IMR-90 (cell line): ENCODE data around the gene EIF3K. TPM values are rescaled to one million over a fixed set of nuclear protein-coding genes. Genes with fewer than 3 reads are reported as not detected.

Experiments used
- ATAC-seq: fragments of 200-7000 bp; cut with Tn5 transposase; 2 replicates; pipeline ENCODE4 v1.9.1; 2020; ENCODE audit warnings: low read depth, mild to moderate bottlenecking, moderate library complexity
- BruUV-seq: library from RNA; stranded (reverse); fragments of 400-500 nt; replicated peaks from 2 replicates; lab custom pipeline; 2021; lab: Mats Ljungman, UMichigan
- CTCF ChIA-PET: fragments of 300-600 bp; formaldehyde crosslinking; extraction: SDS; loops from one replicate; lab custom pipeline; 2021; ENCODE audit warnings: antibody characterized with exemption; lab: Yijun Ruan, JAX
- POLR2A ChIA-PET: fragments of 300-600 bp; sonication (Branson Sonifier 250); formaldehyde crosslinking; loops from one replicate; lab custom pipeline; 2022; ENCODE audit warnings: antibody characterized with exemption; ENCODE audit not compliant: unreplicated experiment; lab: Charles Lee
- DNase-seq: peaks from one replicate; pipeline ENCODE4 v3.0.0; 2013
- H2AFZ ChIP-seq: replicated peaks from 2 replicates; pipeline ENCODE3; 2013; ENCODE audit warnings: low read length, mild to moderate bottlenecking; ENCODE audit not compliant: poor library complexity
- H2AK5ac ChIP-seq: 2 replicates; pipeline ENCODE4 v1.6.1; 2013; ENCODE audit warnings: low read depth, low read length, inconsistent platforms
- H2AK9ac ChIP-seq: replicated peaks from 2 replicates; pipeline ENCODE3; 2013; ENCODE audit warnings: mild to moderate bottlenecking, low read depth, low read length, moderate library complexity; ENCODE audit not compliant: poor library complexity
- H2BK120ac ChIP-seq: 2 replicates; pipeline ENCODE4 v1.6.1; 2013; ENCODE audit warnings: low read depth, low read length, inconsistent platforms
- H2BK15ac ChIP-seq: 3 replicates; pipeline ENCODE4 v1.6.1; 2013; ENCODE audit warnings: low read depth, low read length, inconsistent platforms
- H2BK20ac ChIP-seq: 2 replicates; pipeline ENCODE4 v1.6.1; 2013; ENCODE audit warnings: low read depth, mild to moderate bottlenecking, inconsistent platforms, low read length, moderate library complexity
- H2BK5ac ChIP-seq: 2 replicates; pipeline ENCODE4 v1.6.1; 2013; ENCODE audit warnings: mild to moderate bottlenecking, low read depth, low read length, inconsistent platforms; ENCODE audit not compliant: poor library complexity, severe bottlenecking
- H3K14ac ChIP-seq: replicated peaks from 2 replicates; pipeline ENCODE4 v1.6.1; 2013; ENCODE audit warnings: low read depth, low read length, inconsistent platforms
- H3K18ac ChIP-seq: 2 replicates; pipeline ENCODE4 v1.6.1; 2013; ENCODE audit warnings: low read depth, low read length, control low read depth
- H3K23ac ChIP-seq: 2 replicates; pipeline ENCODE4 v1.6.1; 2013; ENCODE audit warnings: low read depth, low read length, inconsistent platforms
- H3K27ac ChIP-seq: 2 replicates; pipeline ENCODE4 v1.5.1; 2013; ENCODE audit warnings: mild to moderate bottlenecking, control low read depth, low read length; ENCODE audit not compliant: insufficient read depth
- H3K27me3 ChIP-seq: 2 replicates; pipeline ENCODE4 v1.6.1; 2013; ENCODE audit warnings: low read length; ENCODE audit not compliant: control insufficient read depth, insufficient read depth
- H3K36me3 ChIP-seq: 2 replicates; pipeline ENCODE4 v1.6.1; 2013; ENCODE audit warnings: low read length, mixed read lengths; ENCODE audit not compliant: control insufficient read depth, insufficient read depth
- H3K4ac ChIP-seq: 2 replicates; pipeline ENCODE4 v1.6.1; 2013; ENCODE audit warnings: low read depth, low read length, inconsistent platforms
- H3K4me1 ChIP-seq: 2 replicates; pipeline ENCODE4 v1.6.1; 2013; ENCODE audit warnings: low read length, mixed read lengths; ENCODE audit not compliant: control insufficient read depth, insufficient read depth
- H3K4me2 ChIP-seq: 2 replicates; pipeline ENCODE4 v1.6.1; 2013; ENCODE audit warnings: low read depth, mild to moderate bottlenecking, control low read depth, low read length, moderate library complexity
- H3K4me3 ChIP-seq: 2 replicates; pipeline ENCODE4 v1.5.1; 2013; ENCODE audit warnings: low read depth, mild to moderate bottlenecking, control low read depth, low read length, moderate library complexity; ENCODE audit not compliant: insufficient read depth
- H3K56ac ChIP-seq: 2 replicates; pipeline ENCODE4 v1.6.1; 2013; ENCODE audit warnings: low read length, inconsistent platforms; ENCODE audit not compliant: insufficient read depth; ENCODE audit errors: extremely low read depth
- H3K79me1 ChIP-seq, 2 experiments: 2 replicates each; pipeline ENCODE4 v1.6.1; 2013; ENCODE audit warnings: low read length in 2 of 2, inconsistent platforms in 1 of 2, low read depth in 1 of 2
- H3K9ac ChIP-seq: 2 replicates; pipeline ENCODE4 v1.6.1; 2013; ENCODE audit warnings: low read depth, low read length, control low read depth
- H3K9me1 ChIP-seq: 2 replicates; pipeline ENCODE4 v1.6.1; 2013; ENCODE audit warnings: low read length, inconsistent platforms; ENCODE audit not compliant: insufficient read depth
- H3K9me3 ChIP-seq: 2 replicates; pipeline ENCODE4 v1.6.1; 2013; ENCODE audit warnings: low read length; ENCODE audit not compliant: control insufficient read depth, insufficient read depth
- H4K20me1 ChIP-seq: 2 replicates; pipeline ENCODE4 v1.6.1; 2013; ENCODE audit warnings: low read length, inconsistent platforms; ENCODE audit not compliant: insufficient read depth
- H4K5ac ChIP-seq: 2 replicates; pipeline ENCODE4 v1.6.1; 2013; ENCODE audit warnings: mild to moderate bottlenecking, low read depth, low read length, control low read depth
- H4K8ac ChIP-seq, 2 experiments: 2 replicates each; pipeline ENCODE4 v1.6.1; 2013; ENCODE audit warnings: low read depth in 2 of 2, low read length in 2 of 2, control low read depth in 1 of 2, inconsistent platforms in 1 of 2
- H4K91ac ChIP-seq: 2 replicates; pipeline ENCODE4 v1.6.1; 2013; ENCODE audit warnings: low read depth, low read length, inconsistent platforms; ENCODE audit not compliant: insufficient read depth
- CEBPB ChIP-seq: IDR thresholded peaks from 2 replicates; pipeline ENCODE4 v1.6.1; 2012; ENCODE audit warnings: low read depth, low read length, improper control_type of control experiment
- CHD1 ChIP-seq: IDR thresholded peaks from 2 replicates; pipeline ENCODE4 v1.6.1; 2012; ENCODE audit warnings: low read depth, low read length, improper control_type of control experiment
- FOS ChIP-seq: fragments of 150-350 bp; IDR thresholded peaks from 2 replicates; pipeline ENCODE4 v1.6.1; 2016; ENCODE audit warnings: low read depth, low read length
- MAFK ChIP-seq: IDR thresholded peaks from 2 replicates; pipeline ENCODE4 v1.6.1; 2012; ENCODE audit warnings: low read depth, low read length, improper control_type of control experiment
- MAZ ChIP-seq: IDR thresholded peaks from 2 replicates; pipeline ENCODE4 v1.6.1; 2012; ENCODE audit warnings: low read depth, mild to moderate bottlenecking, low read length, improper control_type of control experiment, moderate library complexity, borderline replicate concordance
- MXI1 ChIP-seq: IDR thresholded peaks from 2 replicates; pipeline ENCODE4 v1.6.1; 2012; ENCODE audit warnings: low read depth, mild to moderate bottlenecking, low read length, moderate library complexity, borderline replicate concordance
- NFE2L2 ChIP-seq: fragments of 150-350 bp; IDR thresholded peaks from 2 replicates; pipeline ENCODE4 v1.6.1; 2016; ENCODE audit warnings: low read depth, mild to moderate bottlenecking, low read length
- POLR2A ChIP-seq: IDR thresholded peaks from 2 replicates; pipeline ENCODE4 v1.6.1; 2012; ENCODE audit warnings: mild to moderate bottlenecking, low read depth, low read length
- RAD21 ChIP-seq: IDR thresholded peaks from 2 replicates; pipeline ENCODE4 v1.6.1; 2012; ENCODE audit warnings: low read length, improper control_type of control experiment
- RCOR1 ChIP-seq: IDR thresholded peaks from 2 replicates; pipeline ENCODE4 v1.6.1; 2012; ENCODE audit warnings: mild to moderate bottlenecking, low read length, improper control_type of control experiment; ENCODE audit not compliant: insufficient replicate concordance
- RFX5 ChIP-seq: IDR thresholded peaks from 2 replicates; pipeline ENCODE4 v1.8.0; 2012; ENCODE audit warnings: low read depth, mild to moderate bottlenecking, low read length, moderate library complexity
- SMC3 ChIP-seq: fragments of 150-350 bp; IDR thresholded peaks from 2 replicates; pipeline ENCODE4 v1.6.1; 2016; ENCODE audit warnings: low read depth, mild to moderate bottlenecking, antibody characterized with exemption, low read length, moderate library complexity
- WGBS, 2 experiments: methylation state at CpG; one replicate each; pipeline versions ENCODE4 v1.1.5 to v1.1.7; 2013; ENCODE audit warnings: missing lambda C conversion rate in 2 of 2; ENCODE audit not compliant: insufficient read length in 1 of 2; ENCODE audit errors: extremely low coverage in 2 of 2; 5-methylcytosine and 5-hydroxymethylcytosine counted together
- dilution Hi-C: fragments of 300-500 bp; cut with HindIII; formaldehyde crosslinking; loops from one replicate; pipeline ENCODE4 v1.14.3; 2018; ENCODE audit warnings: low sequenced_read_pairs; ENCODE audit not compliant: unreplicated experiment
- in situ Hi-C: fragments of 300-500 bp; cut with MboI; formaldehyde crosslinking; loops from 3 replicates; pipeline ENCODE4 v1.14.3; 2019; ENCODE audit warnings: low sequenced_read_pairs, inconsistent platforms, mixed read lengths
- intact Hi-C: fragments of 100-400 bp; cut with micrococcal nuclease; formaldehyde crosslinking; loops from 2 replicates; pipeline ENCODE4 v1.10.0; 2022
- polyA plus RNA-seq, 3 experiments: library from polyadenylated mRNA; depleted of rRNA; stranded (reverse); fragments of >200 nt; gene quantifications; 2 replicates each; pipeline ENCODE4 v1.2.3, GENCODE V29; 2012; ENCODE audit warnings: low replicate concordance in 1 of 3
- total RNA-seq: library from RNA; depleted of rRNA; stranded (reverse); fragments of >200 nt; gene quantifications from 2 replicates; pipeline ENCODE4 v1.2.3, GENCODE V29; 2012
- TF ChIP-seq, protein P1 (sequence below): conservative IDR thresholded peaks from 2 replicates; pipeline ENCODE4 v1.5.1; 2012; ENCODE audit warnings: mild to moderate bottlenecking, low read depth, low read length, improper control_type of control experiment
- TF ChIP-seq, protein P2 (sequence below): fragments of 150-350 bp; IDR thresholded peaks from 2 replicates; pipeline ENCODE4 v1.6.1; 2016; ENCODE audit warnings: low read depth, mild to moderate bottlenecking, low read length, moderate library complexity, borderline replicate concordance
- TF ChIP-seq, protein P3 (sequence below): fragments of 150-350 bp; IDR thresholded peaks from 2 replicates; pipeline ENCODE4 v1.6.1; 2017; ENCODE audit warnings: mild to moderate bottlenecking, antibody characterized with exemption, low read length, low read depth

Gene EIF3K
- total and polyA plus RNA-seq, 2 of the 4 experiments (the other 2 are of a cell fraction), result 575 to 1,137 TPM

DNA sequence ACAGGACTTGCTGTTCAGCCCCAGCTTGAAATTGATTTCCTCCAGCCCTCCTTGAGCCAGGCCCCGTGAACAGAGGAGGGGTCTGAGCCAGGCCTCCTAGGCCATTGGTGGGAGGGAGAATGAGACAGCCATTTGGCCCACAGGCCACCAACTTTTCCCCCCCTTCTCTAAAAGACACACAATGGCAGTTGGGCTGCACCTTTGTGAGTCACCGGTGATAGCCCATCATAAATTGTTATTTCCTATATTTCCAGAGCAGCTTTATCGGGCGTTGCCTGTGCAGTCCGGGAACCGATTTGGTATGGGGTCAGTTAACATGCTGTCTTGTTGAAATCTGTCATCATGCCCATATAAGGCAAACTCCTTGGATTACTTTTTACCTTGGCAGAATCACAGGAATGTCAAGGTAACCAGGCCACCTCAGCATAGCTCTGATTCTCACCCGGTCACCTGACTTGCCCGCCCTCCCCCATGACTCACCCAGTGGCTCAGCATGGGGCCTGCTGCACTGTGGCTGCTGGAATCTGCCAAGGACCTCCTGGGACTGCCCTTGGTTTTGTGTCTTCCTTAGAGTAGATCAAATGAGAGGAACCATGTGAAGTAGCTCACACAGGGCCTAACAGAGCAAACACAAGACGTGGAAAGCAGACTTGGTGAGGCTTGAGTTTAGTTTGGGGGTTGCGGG is 64.5 kb downstream of the EIF3K start:
- peak overlapping the region; percentile 84 for H4K91ac ChIP-seq
- H3K9me3 ChIP-seq, result no peaks in the 10 kb centered on the region
- H2AK5ac ChIP-seq, result peak overlapping the region; percentile 95
- peaks cover 51% of the 10 kb centered on the region for H3K4me1 ChIP-seq
- peak overlapping the region; percentile 96 for H3K4ac ChIP-seq
- in situ Hi-C loops (no loop called here), dilution Hi-C loops (no loop called here), intact Hi-C loops (no loop called here)
- H4K8ac ChIP-seq, result peak overlapping the region; percentile 37 to 95
- no peak overlapping the region for H3K4me3 ChIP-seq
- peak; percentile 85 for DNase-seq
- peaks cover 11% of the 10 kb centered on the region for H3K36me3 ChIP-seq
- H3K27ac ChIP-seq, result peak overlapping the region; percentile 85
- H3K9ac ChIP-seq, result peak overlapping the region; percentile 43
- H3K9me1 ChIP-seq, result peaks cover 42% of the 10 kb centered on the region
- H3K18ac ChIP-seq, result peak overlapping the region; percentile 90
- H2BK20ac ChIP-seq, result peak overlapping the region; percentile 86
- H4K5ac ChIP-seq, result peak overlapping the region; percentile 83
- H3K27me3 ChIP-seq, result no peaks in the 10 kb centered on the region
- peak overlapping the region; percentile 85 for H3K56ac ChIP-seq
- ChIA-PET POLR2A (no interaction called here), CTCF (no interaction called here)
- H3K14ac ChIP-seq, result peak overlapping the region; percentile 85
- WGBS, 2 experiments, result no CpG with 5 or more reads among the region's 10 CpGs
- peak overlapping the region; percentile 88; the same call in 1 of the 2 replicates for H3K23ac ChIP-seq
- H2AFZ ChIP-seq, result peak overlapping the region; percentile 46
- H2BK15ac ChIP-seq, result peak overlapping the region; percentile 77; the same call in 2 of the 3 replicates
- H2AK9ac ChIP-seq, result peak overlapping the region; percentile 94
- H2BK120ac ChIP-seq, result peak overlapping the region; percentile 94
- H3K4me2 ChIP-seq, result peak overlapping the region; percentile 33
- no TSS peak for BruUV-seq
- peaks cover 55% of the 10 kb centered on the region for H4K20me1 ChIP-seq
- H3K79me1 ChIP-seq, result peaks cover 8 to 81% of the 10 kb centered on the region in 2 experiments
- peak overlapping the region; percentile 97 for H2BK5ac ChIP-seq
- peak; percentile 70 for ATAC-seq
- no peak for TF ChIP-seq MXI1
- peak; percentile 29 for TF ChIP-seq RCOR1
- TF ChIP-seq, protein P1, sequence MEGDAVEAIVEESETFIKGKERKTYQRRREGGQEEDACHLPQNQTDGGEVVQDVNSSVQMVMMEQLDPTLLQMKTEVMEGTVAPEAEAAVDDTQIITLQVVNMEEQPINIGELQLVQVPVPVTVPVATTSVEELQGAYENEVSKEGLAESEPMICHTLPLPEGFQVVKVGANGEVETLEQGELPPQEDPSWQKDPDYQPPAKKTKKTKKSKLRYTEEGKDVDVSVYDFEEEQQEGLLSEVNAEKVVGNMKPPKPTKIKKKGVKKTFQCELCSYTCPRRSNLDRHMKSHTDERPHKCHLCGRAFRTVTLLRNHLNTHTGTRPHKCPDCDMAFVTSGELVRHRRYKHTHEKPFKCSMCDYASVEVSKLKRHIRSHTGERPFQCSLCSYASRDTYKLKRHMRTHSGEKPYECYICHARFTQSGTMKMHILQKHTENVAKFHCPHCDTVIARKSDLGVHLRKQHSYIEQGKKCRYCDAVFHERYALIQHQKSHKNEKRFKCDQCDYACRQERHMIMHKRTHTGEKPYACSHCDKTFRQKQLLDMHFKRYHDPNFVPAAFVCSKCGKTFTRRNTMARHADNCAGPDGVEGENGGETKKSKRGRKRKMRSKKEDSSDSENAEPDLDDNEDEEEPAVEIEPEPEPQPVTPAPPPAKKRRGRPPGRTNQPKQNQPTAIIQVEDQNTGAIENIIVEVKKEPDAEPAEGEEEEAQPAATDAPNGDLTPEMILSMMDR, result no peak
- no peak for TF ChIP-seq CEBPB
- no peak; the same call in 1 of the 2 replicates for TF ChIP-seq NFE2L2
- TF ChIP-seq FOS, result peak; percentile 82
- peak; percentile 40; the same call in 1 of the 2 replicates for TF ChIP-seq POLR2A
- TF ChIP-seq, protein P2, sequence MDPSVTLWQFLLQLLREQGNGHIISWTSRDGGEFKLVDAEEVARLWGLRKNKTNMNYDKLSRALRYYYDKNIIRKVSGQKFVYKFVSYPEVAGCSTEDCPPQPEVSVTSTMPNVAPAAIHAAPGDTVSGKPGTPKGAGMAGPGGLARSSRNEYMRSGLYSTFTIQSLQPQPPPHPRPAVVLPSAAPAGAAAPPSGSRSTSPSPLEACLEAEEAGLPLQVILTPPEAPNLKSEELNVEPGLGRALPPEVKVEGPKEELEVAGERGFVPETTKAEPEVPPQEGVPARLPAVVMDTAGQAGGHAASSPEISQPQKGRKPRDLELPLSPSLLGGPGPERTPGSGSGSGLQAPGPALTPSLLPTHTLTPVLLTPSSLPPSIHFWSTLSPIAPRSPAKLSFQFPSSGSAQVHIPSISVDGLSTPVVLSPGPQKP, result no peak
- no peak for TF ChIP-seq RAD21
- TF ChIP-seq RFX5, result no peak
- TF ChIP-seq MAFK, result no peak
- TF ChIP-seq SMC3, result no peak
- TF ChIP-seq MAZ, result 0 out of 2 replicates have a peak, but pooled peaks have one; percentile 35
- TF ChIP-seq CHD1, result no peak
- TF ChIP-seq, protein P3, sequence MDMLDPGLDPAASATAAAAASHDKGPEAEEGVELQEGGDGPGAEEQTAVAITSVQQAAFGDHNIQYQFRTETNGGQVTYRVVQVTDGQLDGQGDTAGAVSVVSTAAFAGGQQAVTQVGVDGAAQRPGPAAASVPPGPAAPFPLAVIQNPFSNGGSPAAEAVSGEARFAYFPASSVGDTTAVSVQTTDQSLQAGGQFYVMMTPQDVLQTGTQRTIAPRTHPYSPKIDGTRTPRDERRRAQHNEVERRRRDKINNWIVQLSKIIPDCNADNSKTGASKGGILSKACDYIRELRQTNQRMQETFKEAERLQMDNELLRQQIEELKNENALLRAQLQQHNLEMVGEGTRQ, result peak; percentile 88
